H9 (cell line): ENCODE results near the gene KRTAP10-4. TPM values are rescaled to one million over a fixed set of nuclear protein-coding genes. Genes with fewer than 3 reads are reported as not detected.

Source experiments
- DNase-seq: peaks from one replicate; pipeline ENCODE4 v3.0.0-alpha.2; 2017
- H2AFZ ChIP-seq: one replicate; pipeline ENCODE4 v1.6.1; 2013; ENCODE audit warnings: mild to moderate bottlenecking, low read length, control low read depth, moderate library complexity
- H2AK5ac ChIP-seq: 2 replicates; pipeline ENCODE4 v1.6.1; 2013; ENCODE audit warnings: low read length, control low read depth, mixed read lengths; ENCODE audit not compliant: insufficient read length
- H2BK120ac ChIP-seq: one replicate; pipeline ENCODE4 v1.6.1; 2013; ENCODE audit warnings: low read depth, mild to moderate bottlenecking, low read length, control low read depth, inconsistent platforms; ENCODE audit not compliant: poor library complexity, severe bottlenecking
- H2BK12ac ChIP-seq: 2 replicates; pipeline ENCODE4 v1.6.1; 2013; ENCODE audit warnings: low read length, control low read depth, mixed read lengths, low read depth; ENCODE audit not compliant: insufficient read length
- H2BK15ac ChIP-seq: 2 replicates; pipeline ENCODE4 v1.6.1; 2013; ENCODE audit warnings: low read depth, low read length, control low read depth
- H2BK20ac ChIP-seq: one replicate; pipeline ENCODE4 v1.6.1; 2013; ENCODE audit warnings: low read depth, mild to moderate bottlenecking, low read length, control low read depth, inconsistent platforms; ENCODE audit not compliant: poor library complexity, severe bottlenecking
- H2BK5ac ChIP-seq: 2 replicates; pipeline ENCODE4 v1.6.1; 2013; ENCODE audit warnings: low read length, control low read depth, mixed read lengths; ENCODE audit not compliant: insufficient read length
- H3K14ac ChIP-seq: 2 replicates; pipeline ENCODE4 v1.6.1; 2013; ENCODE audit warnings: low read length, control low read depth; ENCODE audit not compliant: insufficient read depth
- H3K18ac ChIP-seq: 2 replicates; pipeline ENCODE4 v1.6.1; 2013; ENCODE audit warnings: low read depth, mild to moderate bottlenecking, mixed read lengths, low read length, control low read depth; ENCODE audit not compliant: insufficient read length
- H3K23ac ChIP-seq: 2 replicates; pipeline ENCODE4 v1.6.1; 2013; ENCODE audit warnings: low read length, control low read depth, mixed read lengths, low read depth; ENCODE audit not compliant: insufficient read length
- H3K23me2 ChIP-seq: 2 replicates; pipeline ENCODE4 v1.6.1; 2013; ENCODE audit warnings: low read depth, mild to moderate bottlenecking, mixed read lengths, low read length, control low read depth; ENCODE audit not compliant: insufficient read length, poor library complexity, severe bottlenecking
- H3K27ac ChIP-seq: 2 replicates; pipeline ENCODE4 v1.5.1; 2013; ENCODE audit warnings: low read length, control low read depth, mixed read lengths, low read depth; ENCODE audit not compliant: insufficient read length
- H3K27me3 ChIP-seq: 2 replicates; pipeline ENCODE4 v1.6.1; 2013; ENCODE audit warnings: low read length, control low read depth, inconsistent platforms; ENCODE audit not compliant: insufficient read depth
- H3K4ac ChIP-seq: 2 replicates; pipeline ENCODE4 v1.6.1; 2013; ENCODE audit warnings: low read depth, mild to moderate bottlenecking, control low read depth, inconsistent platforms, low read length, moderate library complexity
- H3K4me1 ChIP-seq: 2 replicates; pipeline ENCODE4 v1.6.1; 2013; ENCODE audit warnings: low read length, control low read depth, inconsistent platforms; ENCODE audit not compliant: insufficient read depth
- H3K4me2 ChIP-seq: 2 replicates; pipeline ENCODE4 v1.6.1; 2013; ENCODE audit warnings: low read length, control low read depth, mixed read lengths; ENCODE audit not compliant: insufficient read length, insufficient read depth
- H3K56ac ChIP-seq: 2 replicates; pipeline ENCODE4 v1.6.1; 2013; ENCODE audit warnings: low read depth, mild to moderate bottlenecking, mixed read lengths, low read length, control low read depth; ENCODE audit not compliant: insufficient read length
- H3K79me1 ChIP-seq: 2 replicates; pipeline ENCODE4 v1.6.1; 2013; ENCODE audit warnings: low read depth, mild to moderate bottlenecking, moderate library complexity, low read length, control low read depth, inconsistent platforms; ENCODE audit not compliant: insufficient read depth, poor library complexity, severe bottlenecking
- H3K79me2 ChIP-seq: 2 replicates; pipeline ENCODE4 v1.6.1; 2013; ENCODE audit warnings: low read length, control low read depth, inconsistent platforms; ENCODE audit not compliant: insufficient read depth
- H3K9ac ChIP-seq: 2 replicates; pipeline ENCODE4 v1.6.1; 2013; ENCODE audit warnings: low read length, control low read depth, mixed read lengths; ENCODE audit not compliant: insufficient read length; ENCODE audit errors: extremely low read depth
- H3K9me3 ChIP-seq: one replicate; pipeline ENCODE4 v1.6.1; 2013; ENCODE audit warnings: low read depth, low read length, inconsistent platforms; ENCODE audit not compliant: control insufficient read depth
- H3T11ph ChIP-seq: one replicate; pipeline ENCODE4 v1.6.1; 2013; ENCODE audit warnings: mild to moderate bottlenecking, low read length, control low read depth, inconsistent platforms
- H4K20me1 ChIP-seq: one replicate; pipeline ENCODE4 v1.6.1; 2013; ENCODE audit not compliant: control insufficient read depth, insufficient read length, insufficient read depth
- H4K5ac ChIP-seq: 2 replicates; pipeline ENCODE4 v1.6.1; 2013; ENCODE audit warnings: low read depth, mild to moderate bottlenecking, mixed read lengths, low read length, control low read depth; ENCODE audit not compliant: insufficient read length
- H4K8ac ChIP-seq: replicated peaks from 2 replicates; pipeline ENCODE4 v1.6.1; 2013; ENCODE audit warnings: low read length, control low read depth, mixed read lengths, low read depth; ENCODE audit not compliant: insufficient read length
- H4K91ac ChIP-seq: 2 replicates; pipeline ENCODE4 v1.6.1; 2013; ENCODE audit warnings: low read depth, mild to moderate bottlenecking, moderate library complexity, mixed read lengths, low read length, control low read depth; ENCODE audit not compliant: insufficient read length
- H3K27ac Mint-ChIP-seq, 3 experiments: 2 replicates in 2 of 3; 3 replicates in 1 of 3; pipeline ENCODE4 v1.8.0; 2020 to 2021; ENCODE audit warnings: mixed read lengths in 3 of 3, mild to moderate bottlenecking in 1 of 3, moderate library complexity in 1 of 3
- H3K27me3 Mint-ChIP-seq: 2 replicates; pipeline ENCODE4 v1.8.0; 2021; ENCODE audit warnings: low read depth, mild to moderate bottlenecking, moderate library complexity, mixed read lengths
- H3K36me3 Mint-ChIP-seq, 3 experiments: 2 replicates in 2 of 3; 3 replicates in 1 of 3; pipeline ENCODE4 v1.8.0; 2020 to 2021; ENCODE audit warnings: low read depth in 3 of 3, mixed read lengths in 3 of 3; ENCODE audit not compliant: insufficient read depth in 1 of 3
- H3K4me1 Mint-ChIP-seq, 2 experiments: 2 replicates each; pipeline ENCODE4 v1.8.0; 2020; ENCODE audit warnings: mixed read lengths in 2 of 2
- H3K4me3 Mint-ChIP-seq, 2 experiments: 2 replicates in 1 of 2; 3 replicates in 1 of 2; pipeline ENCODE4 v1.8.0; 2020 to 2021; ENCODE audit warnings: mild to moderate bottlenecking in 2 of 2, mixed read lengths in 2 of 2, moderate library complexity in 1 of 2
- H3K9me3 Mint-ChIP-seq, 2 experiments: 2 replicates in 1 of 2; 3 replicates in 1 of 2; pipeline ENCODE4 v1.8.0; 2020; ENCODE audit warnings: mild to moderate bottlenecking in 2 of 2, mixed read lengths in 2 of 2, moderate library complexity in 1 of 2
- WGBS: extraction: QIAGEN DNeasy Blood & Tissue Kit; methylation state at CpG from one replicate; pipeline ENCODE4 v1.1.7; 2013; ENCODE audit warnings: missing lambda C conversion rate, low lambda C conversion rate, mixed read lengths; ENCODE audit not compliant: insufficient read length; ENCODE audit errors: extremely low coverage; 5-methylcytosine and 5-hydroxymethylcytosine counted together
- total RNA-seq: library from RNA; stranded (reverse); gene quantifications from 2 replicates; pipeline ENCODE4 v1.2.1, GENCODE V29; 2021
- TF ChIP-seq, protein P1 (sequence below): fragments of 200-600 bp; sonication (generic); conservative IDR thresholded peaks from 3 replicates; pipeline ENCODE4 v1.8.0; 2021; ENCODE audit warnings: antibody characterized with exemption, mild to moderate bottlenecking

Gene KRTAP10-4
- total RNA-seq, 1 experiment from 2014 or later: not detected

DNA sequence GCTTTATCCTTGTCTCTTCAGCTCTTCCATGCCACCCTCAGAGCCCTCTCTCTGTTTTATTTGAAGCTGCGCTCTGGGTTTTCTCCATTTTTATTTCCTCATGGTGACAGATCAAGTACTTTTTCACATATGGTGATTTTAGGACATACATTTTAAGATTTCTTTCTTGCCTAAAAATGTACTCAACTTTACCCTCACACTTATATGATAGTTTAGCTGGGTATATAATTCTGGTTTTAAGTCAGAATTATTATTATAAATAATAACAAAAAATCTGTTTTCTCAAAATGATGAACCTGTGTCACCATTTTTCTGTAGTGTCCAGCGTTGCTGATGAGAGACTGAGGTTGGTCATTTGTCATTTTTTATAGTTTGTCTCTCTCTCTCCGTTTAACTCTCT is 7.6 kb downstream of the KRTAP10-4 start:
- H3K27ac Mint-ChIP-seq: no peak overlapping the region; a peak in 1 of 7 replicates
- no peak overlapping the region for H3K4me2 ChIP-seq
- H3K4me1 Mint-ChIP-seq: peaks cover 19 to 22% of the 10 kb centered on the region in 2 experiments
- H3K4ac ChIP-seq: no peak overlapping the region
- no peak for DNase-seq
- no peak overlapping the region for H2BK20ac ChIP-seq
- H3K18ac ChIP-seq: no peak overlapping the region
- peaks cover 18 to 25% of the 10 kb centered on the region in 2 experiments for H3K9me3 Mint-ChIP-seq
- H2BK12ac ChIP-seq: no peak overlapping the region
- no CpG with 5 or more reads among the region's 3 CpGs for WGBS
- no peak overlapping the region for H2AK5ac ChIP-seq
- H3K9ac ChIP-seq: no peak overlapping the region
- H2BK15ac ChIP-seq: no peak overlapping the region
- no peak overlapping the region for H3K14ac ChIP-seq
- H3K27me3 ChIP-seq: no peaks in the 10 kb centered on the region
- no peak overlapping the region for H4K8ac ChIP-seq
- H3K27me3 Mint-ChIP-seq: peaks cover 11% of the 10 kb centered on the region
- peaks cover 0 to 28% (median 12%) of the 10 kb centered on the region in 3 experiments; a peak in 5 of 7 replicates for H3K36me3 Mint-ChIP-seq
- H3K79me1 ChIP-seq: no peaks in the 10 kb centered on the region
- H3K27ac ChIP-seq: no peak overlapping the region
- H2BK120ac ChIP-seq: no peak overlapping the region
- H3K56ac ChIP-seq: no peak overlapping the region
- TF ChIP-seq, protein P1, sequence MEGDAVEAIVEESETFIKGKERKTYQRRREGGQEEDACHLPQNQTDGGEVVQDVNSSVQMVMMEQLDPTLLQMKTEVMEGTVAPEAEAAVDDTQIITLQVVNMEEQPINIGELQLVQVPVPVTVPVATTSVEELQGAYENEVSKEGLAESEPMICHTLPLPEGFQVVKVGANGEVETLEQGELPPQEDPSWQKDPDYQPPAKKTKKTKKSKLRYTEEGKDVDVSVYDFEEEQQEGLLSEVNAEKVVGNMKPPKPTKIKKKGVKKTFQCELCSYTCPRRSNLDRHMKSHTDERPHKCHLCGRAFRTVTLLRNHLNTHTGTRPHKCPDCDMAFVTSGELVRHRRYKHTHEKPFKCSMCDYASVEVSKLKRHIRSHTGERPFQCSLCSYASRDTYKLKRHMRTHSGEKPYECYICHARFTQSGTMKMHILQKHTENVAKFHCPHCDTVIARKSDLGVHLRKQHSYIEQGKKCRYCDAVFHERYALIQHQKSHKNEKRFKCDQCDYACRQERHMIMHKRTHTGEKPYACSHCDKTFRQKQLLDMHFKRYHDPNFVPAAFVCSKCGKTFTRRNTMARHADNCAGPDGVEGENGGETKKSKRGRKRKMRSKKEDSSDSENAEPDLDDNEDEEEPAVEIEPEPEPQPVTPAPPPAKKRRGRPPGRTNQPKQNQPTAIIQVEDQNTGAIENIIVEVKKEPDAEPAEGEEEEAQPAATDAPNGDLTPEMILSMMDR: no peak
- H4K91ac ChIP-seq: no peak overlapping the region
- no peak overlapping the region for H3K4me3 Mint-ChIP-seq
- H3K4me1 ChIP-seq: no peaks in the 10 kb centered on the region
- no peak overlapping the region for H3T11ph ChIP-seq
- no peaks in the 10 kb centered on the region for H3K79me2 ChIP-seq
- no peak overlapping the region for H4K5ac ChIP-seq
- no peaks in the 10 kb centered on the region for H3K23me2 ChIP-seq
- H2AFZ ChIP-seq: no peak overlapping the region
- no peaks in the 10 kb centered on the region for H4K20me1 ChIP-seq
- no peaks in the 10 kb centered on the region for H3K9me3 ChIP-seq
- H3K23ac ChIP-seq: no peak overlapping the region
- H2BK5ac ChIP-seq: no peak overlapping the region
